ENCODE measurements around the gene ZBTB17.
"Not testable (repeated sequence)": the region's sequence is repeated elsewhere in the genome, so short reads cannot be mapped to it uniquely, and the experiment has no call there.

The ZBTB17 gene

GRCh38 chr1:15935056-15935950 is 40.6 kb downstream of the ZBTB17 start:
- DNase-seq (no peak), ATAC-seq (no peak)

- ATAC-seq (no peak), DNase-seq (no peak)
These were observed 41.5 kb downstream of the ZBTB17 start for GRCh38 chr1:15934211-15935055.

GRCh38 chr1:15933684-15934083 is 42.2 kb downstream of the ZBTB17 start:
- no peak for ATAC-seq
- no peak for DNase-seq

- no peak for ATAC-seq
These were observed 43.3 kb downstream of the ZBTB17 start for GRCh38 chr1:15932612-15933011.

GRCh38 chr1:15931884-15932283 is 44.0 kb downstream of the ZBTB17 start:
- DNase-seq (no peak), ATAC-seq (no peak)

More at GRCh38 chr1:15932612-15933011, 43.3 kb downstream of the ZBTB17 start:
- no peak for DNase-seq

- DNase-seq, result no peak
- ATAC-seq, result no peak
These were observed 44.5 kb downstream of the ZBTB17 start for GRCh38 chr1:15931401-15931800.

- no peak for DNase-seq
- ATAC-seq, result no peak
These were observed 46.6 kb downstream of the ZBTB17 start for GRCh38 chr1:15928971-15929965.

GRCh38 chr1:15926448-15926847 is 49.5 kb downstream of the ZBTB17 start:
- ATAC-seq, DNase-seq: not testable (repeated sequence)

GRCh38 chr1:15923241-15923640 is 52.7 kb downstream of the ZBTB17 start:
- DNase-seq, result no peak
- no peak for ATAC-seq

GRCh38 chr1:15918962-15919715 is 56.8 kb downstream of the ZBTB17 start:
- DNase-seq (peak; percentile 71), ATAC-seq (peak; percentile 97)

GRCh38 chr1:15916916-15917315 is 59.0 kb downstream of the ZBTB17 start:
- DNase-seq (no peak), ATAC-seq (no peak)

GRCh38 chr1:15916417-15916816 is 59.5 kb downstream of the ZBTB17 start:
- no peak for ATAC-seq
- no peak for DNase-seq

GRCh38 chr1:15915991-15916390 is 59.9 kb downstream of the ZBTB17 start:
- ATAC-seq, result no peak
- no peak for DNase-seq

GRCh38 chr1:15913607-15914006 is 62.3 kb downstream of the ZBTB17 start:
- not testable (repeated sequence) for DNase-seq, ATAC-seq

GRCh38 chr1:15911927-15912326 is 64.0 kb downstream of the ZBTB17 start:
- ATAC-seq, result no peak
- no peak for DNase-seq

- ATAC-seq (no peak), DNase-seq (no peak)
These were observed 64.8 kb downstream of the ZBTB17 start for GRCh38 chr1:15911141-15911540.

- ATAC-seq (no peak), DNase-seq (no peak)
These were observed 67.3 kb downstream of the ZBTB17 start for GRCh38 chr1:15908597-15908996.

- DNase-seq (no peak), ATAC-seq (no peak)
These were observed 73.0 kb downstream of the ZBTB17 start for GRCh38 chr1:15902882-15903281.

GRCh38 chr1:15900662-15901279 is 75.1 kb downstream of the ZBTB17 start:
- ATAC-seq, result no peak
- DNase-seq, result no peak

GRCh38 chr1:15899266-15899665 is 76.6 kb downstream of the ZBTB17 start:
- DNase-seq (no peak), ATAC-seq (no peak)
